ENCODE measurements around the gene KMT2B. TPM values are rescaled to one million over a fixed set of nuclear protein-coding genes. Genes with fewer than 3 reads are reported as not detected.
"Not testable (repeated sequence)": the region's sequence is repeated elsewhere in the genome, so short reads cannot be mapped to it uniquely, and the experiment has no call there.

Gene KMT2B
- total RNA-seq, 1 experiment from 2014 or later: 65.3 TPM

DNA sequence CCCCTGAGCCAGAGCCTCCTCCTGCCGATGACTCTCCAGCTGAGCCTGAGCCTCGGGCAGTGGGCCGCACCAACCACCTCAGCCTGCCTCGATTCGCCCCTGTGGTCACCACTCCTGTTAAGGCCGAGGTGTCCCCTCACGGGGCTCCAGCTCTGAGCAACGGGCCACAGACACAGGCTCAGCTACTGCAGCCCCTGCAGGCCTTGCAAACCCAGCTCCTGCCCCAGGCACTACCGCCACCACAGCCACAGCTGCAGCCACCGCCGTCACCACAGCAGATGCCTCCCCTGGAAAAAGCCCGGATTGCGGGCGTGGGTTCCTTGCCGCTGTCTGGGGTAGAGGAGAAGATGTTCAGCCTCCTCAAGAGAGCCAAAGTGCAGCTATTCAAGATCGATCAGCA lies 3.6 kb downstream of the KMT2B start:
- CTCF ChIA-PET: interaction anchor here (0.6 kb wide), 2 partner anchors 66 to 159 kb away, joined by 3 to 4 read pairs; no protein-coding TSS in a partner anchor

GRCh38 chr19:35722461-35722860 lies 4.7 kb downstream of the KMT2B start:
- TF ChIP-seq CTCF (IDR thresholded peaks at IDR 0.05; ENCODE audit: unreplicated experiment): no peak
- CTCF ChIA-PET: no interaction called here
- DNase-seq: no peak
- Mint-ChIP-seq H3K4me3 (ENCODE audit: low read depth, unreplicated experiment) (no peak overlapping the region), H3K36me3 (ENCODE audit: insufficient read depth, unreplicated experiment) (peaks cover 83% of the 10 kb centered on the region), H3K4me1 (ENCODE audit: low read depth, unreplicated experiment) (peaks cover 12% of the 10 kb centered on the region), H3K27me3 (ENCODE audit: unreplicated experiment) (no peaks in the 10 kb centered on the region), H3K9me3 (ENCODE audit: low read depth, unreplicated experiment) (no peaks in the 10 kb centered on the region), H3K27ac (ENCODE audit: unreplicated experiment) (no peak overlapping the region)
- no TSS peak for BruUV-seq (replicated peaks)
- intact Hi-C loops (cut with micrococcal nuclease; ENCODE audit: unreplicated experiment): no loop called here

More for the DNA sequence above, 3.6 kb downstream of the KMT2B start:
- H3K27ac Mint-ChIP-seq (ENCODE audit: unreplicated experiment): no peak overlapping the region
- TF ChIP-seq CTCF (IDR thresholded peaks at IDR 0.05; ENCODE audit: unreplicated experiment): no peak
- BruUV-seq (replicated peaks): no TSS peak
- intact Hi-C loops (cut with micrococcal nuclease; ENCODE audit: unreplicated experiment): no loop called here
- peaks cover 16% of the 10 kb centered on the region for H3K4me1 Mint-ChIP-seq (ENCODE audit: low read depth, unreplicated experiment)
- no peaks in the 10 kb centered on the region for H3K9me3 Mint-ChIP-seq (ENCODE audit: low read depth, unreplicated experiment)
- no peaks in the 10 kb centered on the region for H3K27me3 Mint-ChIP-seq (ENCODE audit: unreplicated experiment)
- H3K36me3 Mint-ChIP-seq (ENCODE audit: insufficient read depth, unreplicated experiment): peaks cover 94% of the 10 kb centered on the region
- no peak overlapping the region for H3K4me3 Mint-ChIP-seq (ENCODE audit: low read depth, unreplicated experiment)
- no peak for DNase-seq

GRCh38 chr19:35722897-35723296 lies 5.1 kb downstream of the KMT2B start:
- no peak for TF ChIP-seq CTCF (IDR thresholded peaks at IDR 0.05; ENCODE audit: unreplicated experiment)
- BruUV-seq (replicated peaks): no TSS peak
- peaks cover 84% of the 10 kb centered on the region for H3K36me3 Mint-ChIP-seq (ENCODE audit: insufficient read depth, unreplicated experiment)
- no peaks in the 10 kb centered on the region for H3K27me3 Mint-ChIP-seq (ENCODE audit: unreplicated experiment)
- H3K4me3 Mint-ChIP-seq (ENCODE audit: low read depth, unreplicated experiment): no peak overlapping the region
- intact Hi-C loops (cut with micrococcal nuclease; ENCODE audit: unreplicated experiment): no loop called here
- no peak overlapping the region for H3K27ac Mint-ChIP-seq (ENCODE audit: unreplicated experiment)
- CTCF ChIA-PET: interaction anchor here (0.9 kb wide), 1 partner anchor 14 kb away, joined by 3 read pairs; no protein-coding TSS in a partner anchor
- DNase-seq: no peak
- no peaks in the 10 kb centered on the region for H3K9me3 Mint-ChIP-seq (ENCODE audit: low read depth, unreplicated experiment)
- H3K4me1 Mint-ChIP-seq (ENCODE audit: low read depth, unreplicated experiment): peaks cover 12% of the 10 kb centered on the region

GRCh38 chr19:35723671-35724070 lies 5.9 kb downstream of the KMT2B start:
- CTCF ChIA-PET: interaction anchor here (0.9 kb wide), 1 partner anchor 13 kb away, joined by 3 read pairs; no protein-coding TSS in a partner anchor
- BruUV-seq (replicated peaks): no TSS peak
- no peak for TF ChIP-seq CTCF (IDR thresholded peaks at IDR 0.05; ENCODE audit: unreplicated experiment)
- H3K4me3 Mint-ChIP-seq (ENCODE audit: low read depth, unreplicated experiment): no peak overlapping the region
- H3K9me3 Mint-ChIP-seq (ENCODE audit: low read depth, unreplicated experiment): no peaks in the 10 kb centered on the region
- peaks cover 12% of the 10 kb centered on the region for H3K4me1 Mint-ChIP-seq (ENCODE audit: low read depth, unreplicated experiment)
- no peak for DNase-seq
- no peak overlapping the region for H3K27ac Mint-ChIP-seq (ENCODE audit: unreplicated experiment)
- no peaks in the 10 kb centered on the region for H3K27me3 Mint-ChIP-seq (ENCODE audit: unreplicated experiment)
- H3K36me3 Mint-ChIP-seq (ENCODE audit: insufficient read depth, unreplicated experiment): peaks cover 83% of the 10 kb centered on the region
- intact Hi-C loops (cut with micrococcal nuclease; ENCODE audit: unreplicated experiment): no loop called here

- CTCF ChIA-PET; DNase-seq; H3K27me3 Mint-ChIP-seq (ENCODE audit: unreplicated experiment); H3K4me3 Mint-ChIP-seq (ENCODE audit: low read depth, unreplicated experiment); intact Hi-C loops (cut with micrococcal nuclease; ENCODE audit: unreplicated experiment); H3K9me3 Mint-ChIP-seq (ENCODE audit: low read depth, unreplicated experiment); BruUV-seq (replicated peaks); H3K27ac Mint-ChIP-seq (ENCODE audit: unreplicated experiment): not testable (repeated sequence)
- Mint-ChIP-seq H3K36me3 (ENCODE audit: insufficient read depth, unreplicated experiment) (peaks cover 83% of the 10 kb centered on the region), H3K4me1 (ENCODE audit: low read depth, unreplicated experiment) (peaks cover 11% of the 10 kb centered on the region)
These were observed 6.3 kb downstream of the KMT2B start for GRCh38 chr19:35724132-35724531.
